GM12874 (cell line): Measurements from ENCODE around the gene AFAP1.

Experiments
- CTCF ChIP-seq: IDR thresholded peaks from 2 replicates; pipeline ENCODE4 v1.5.1; 2011; ENCODE audit warnings: low read depth, mild to moderate bottlenecking, control low read depth, low read length, moderate library complexity; ENCODE audit not compliant: insufficient read depth

AFAP1 gene

GRCh38 chr4:7976025-7976424, 36.4 kb upstream of the AFAP1 start:
- TF ChIP-seq CTCF = no peak

GRCh38 chr4:7974425-7974824, 34.8 kb upstream of the AFAP1 start:
- TF ChIP-seq CTCF = no peak

GRCh38 chr4:7973545-7973981, 33.9 kb upstream of the AFAP1 start:
- TF ChIP-seq CTCF = no peak

- no peak for TF ChIP-seq CTCF
These were observed 32.3 kb upstream of the AFAP1 start for GRCh38 chr4:7971881-7972500.

GRCh38 chr4:7971159-7971631, 31.5 kb upstream of the AFAP1 start:
- TF ChIP-seq CTCF = no peak

- no peak for TF ChIP-seq CTCF
These were observed 30.8 kb upstream of the AFAP1 start for GRCh38 chr4:7970361-7970946.

GRCh38 chr4:7968262-7968896, 28.7 kb upstream of the AFAP1 start:
- TF ChIP-seq CTCF = no peak
